Fibroblast of skin of scalp (primary cell): ENCODE results near the gene ZSCAN22.
A peak's percentile ranks its signal among the peaks of the same experiment; 100 is the strongest.

Experiments used
- DNase-seq: peaks from one replicate; pipeline ENCODE4 v3.0.0-alpha.2; 2013

Gene ZSCAN22

GRCh38 chr19:58379246-58379645 lies 52.5 kb downstream of the ZSCAN22 start:
- DNase-seq, result no peak

- DNase-seq, result no peak
Observed at GRCh38 chr19:58380037-58380661, 53.4 kb downstream of the ZSCAN22 start.

GRCh38 chr19:58380662-58381459 lies 54.1 kb downstream of the ZSCAN22 start, which contains the start of gene ZNF837:
Gene ZNF837 (minus strand): TSS chr19:58381030. CDS start chr19:58369332, 11,698 bp downstream.
- DNase-seq, result peak; percentile 100

GRCh38 chr19:58381460-58382212 lies 54.8 kb downstream of the ZSCAN22 start:
- DNase-seq, result no peak

GRCh38 chr19:58382997-58383603 lies 56.3 kb downstream of the ZSCAN22 start:
- no peak for DNase-seq

- DNase-seq, result no peak
Observed at GRCh38 chr19:58385313-58385890, 58.6 kb downstream of the ZSCAN22 start.

- no peak for DNase-seq
Observed at GRCh38 chr19:58385891-58386575, 59.2 kb downstream of the ZSCAN22 start.

GRCh38 chr19:58386576-58387337 lies 60.0 kb downstream of the ZSCAN22 start, which contains the start of gene RPS5:
Gene RPS5 (plus strand): TSS chr19:58387269. CDS start chr19:58388138, 869 bp downstream.
- DNase-seq, result peak; percentile 99

- no peak for DNase-seq
Observed at GRCh38 chr19:58387338-58388174, 60.8 kb downstream of the ZSCAN22 start.

- DNase-seq, result no peak
Observed at GRCh38 chr19:58388175-58388526, 61.4 kb downstream of the ZSCAN22 start.
